GM12878 (cell line): Measurements from ENCODE around the gene IGFBP1. TPM values are rescaled to one million over a fixed set of nuclear protein-coding genes. Genes with fewer than 3 reads are reported as not detected.

ENCODE experiments used
- ATAC-seq: fragments of 200-7000 bp; cut with Tn5 transposase; 3 replicates; pipeline ENCODE4 v1.9.1; 2020; ENCODE audit warnings: mild to moderate bottlenecking, moderate library complexity
- BruUV-seq: library from RNA; stranded (reverse); fragments of 400-500 nt; replicated peaks from 2 replicates; lab custom pipeline; 2021; lab: Mats Ljungman, UMichigan
- CTCF ChIA-PET: fragments of 300-600 bp; sonication (Branson Sonifier 250); formaldehyde crosslinking; extraction: SDS; loops from one replicate; lab custom pipeline; 2021; ENCODE audit warnings: inconsistent platforms; lab: Yijun Ruan, JAX
- POLR2A ChIA-PET: fragments of 350-600 bp; formaldehyde crosslinking; extraction: SDS; loops from one replicate; lab custom pipeline; 2021; ENCODE audit warnings: inconsistent platforms; lab: Charles Lee
- RAD21 ChIA-PET: fragments of 300-600 bp; sonication (Branson Sonifier 250); formaldehyde crosslinking; loops from one replicate; lab custom pipeline; 2023; ENCODE audit warnings: antibody characterized with exemption; ENCODE audit not compliant: unreplicated experiment; lab: Charles Lee
- SMC1A ChIA-PET: fragments of 300-600 bp; sonication (Branson Sonifier 250); formaldehyde crosslinking; loops from one replicate; lab custom pipeline; 2023; ENCODE audit not compliant: unreplicated experiment, uncharacterized antibody; lab: Charles Lee
- DNase-seq: peaks from one replicate; pipeline ENCODE4 v3.0.0-alpha.2; 2011; ENCODE audit warnings: low read depth, low spot score
- FAIRE-seq: peaks from 3 replicates; lab custom pipeline; 2011; peaks lifted over from hg19 to GRCh38; lab: Jason Lieb, UNC
- H2AFZ ChIP-seq: 2 replicates; pipeline ENCODE4 v1.6.0; 2011; ENCODE audit warnings: low read depth, low read length, control low read depth; ENCODE audit not compliant: control insufficient read depth
- H3K27ac ChIP-seq: 2 replicates; pipeline ENCODE4 v1.5.1; 2011; ENCODE audit warnings: control low read depth; ENCODE audit not compliant: control insufficient read depth, insufficient read depth
- H3K27me3 ChIP-seq, 2 experiments: replicated peaks in 1 of 2; 2 replicates each; pipeline versions ENCODE4 v1.6.0 to v1.6.1; 2011; ENCODE audit warnings: low read length in 1 of 2; ENCODE audit not compliant: control insufficient read depth in 2 of 2, insufficient read depth in 2 of 2
- H3K36me3 ChIP-seq, 2 experiments: 2 replicates each; pipeline ENCODE4 v1.5.1; 2011; ENCODE audit warnings: low read length in 1 of 2; ENCODE audit not compliant: control insufficient read depth in 2 of 2, insufficient read depth in 2 of 2
- H3K4me1 ChIP-seq: 2 replicates; pipeline ENCODE4 v1.6.1; 2011; ENCODE audit warnings: mild to moderate bottlenecking, low read length, moderate library complexity, mixed read lengths; ENCODE audit not compliant: control insufficient read depth, insufficient read depth
- H3K4me2 ChIP-seq: 2 replicates; pipeline ENCODE4 v1.6.0; 2011; ENCODE audit warnings: control low read depth; ENCODE audit not compliant: control insufficient read depth, insufficient read depth
- H3K4me3 ChIP-seq: fragments of 200-600 bp; sonication (generic); 2 replicates; pipeline ENCODE4 v1.5.1; 2016
- H3K79me2 ChIP-seq: 2 replicates; pipeline ENCODE4 v1.6.0; 2011; ENCODE audit warnings: low read length; ENCODE audit not compliant: control insufficient read depth, insufficient read depth
- H3K9ac ChIP-seq: 2 replicates; pipeline ENCODE4 v1.8.0; 2011; ENCODE audit warnings: low read length, control low read depth, mixed read lengths; ENCODE audit not compliant: control insufficient read depth, insufficient read depth
- H3K9me3 ChIP-seq: replicated peaks from 3 replicates; pipeline ENCODE4 v1.5.1; 2011; ENCODE audit warnings: mild to moderate bottlenecking, low read length; ENCODE audit not compliant: control insufficient read depth, insufficient read depth
- H4K20me1 ChIP-seq: 2 replicates; pipeline ENCODE4 v1.6.0; 2011; ENCODE audit not compliant: control insufficient read depth, insufficient read depth
- BMI1 ChIP-seq: fragments of 450-650 bp; IDR thresholded peaks from 2 replicates; pipeline ENCODE4 v1.6.1; 2016; ENCODE audit warnings: mild to moderate bottlenecking, moderate library complexity, borderline replicate concordance
- CHD2 ChIP-seq: IDR thresholded peaks from 2 replicates; pipeline ENCODE4 v1.6.1; 2011; ENCODE audit warnings: low read depth, low read length, improper control_type of control experiment, borderline replicate concordance
- CREM ChIP-seq: IDR thresholded peaks from 2 replicates; pipeline ENCODE4 v1.6.1; 2014; ENCODE audit warnings: antibody characterized with exemption, low read depth
- FOXK2 ChIP-seq: fragments of 450-650 bp; IDR thresholded peaks from 2 replicates; pipeline ENCODE4 v1.6.1; 2017; ENCODE audit warnings: mild to moderate bottlenecking, moderate library complexity
- HCFC1 ChIP-seq: fragments of 150-350 bp; IDR thresholded peaks from 2 replicates; pipeline ENCODE4 v1.6.1; 2014; ENCODE audit warnings: low read length
- JUNB ChIP-seq: IDR thresholded peaks from 2 replicates; pipeline ENCODE4 v1.6.1; 2016; ENCODE audit warnings: antibody characterized with exemption, mild to moderate bottlenecking
- MEF2A ChIP-seq: IDR thresholded peaks from 2 replicates; pipeline ENCODE4 v1.6.1; 2011; ENCODE audit warnings: low read depth, mild to moderate bottlenecking, low read length, moderate library complexity; ENCODE audit not compliant: insufficient read depth
- SPI1 ChIP-seq: IDR thresholded peaks from 2 replicates; pipeline ENCODE4 v1.6.1; 2011; ENCODE audit warnings: low read depth, mild to moderate bottlenecking, low read length, moderate library complexity, borderline replicate concordance; ENCODE audit not compliant: insufficient read depth
- SREBF2 ChIP-seq: IDR thresholded peaks from 2 replicates; pipeline ENCODE4 v1.6.1; 2012; ENCODE audit warnings: mild to moderate bottlenecking, low read length
- USF1 ChIP-seq: IDR thresholded peaks from 2 replicates; pipeline ENCODE4 v1.6.1; 2011; ENCODE audit warnings: borderline replicate concordance, low read depth, mild to moderate bottlenecking, moderate library complexity, mixed read lengths, low read length; ENCODE audit not compliant: insufficient read depth; ENCODE audit errors: extremely low read length
- ZBTB11 ChIP-seq: fragments of 450-650 bp; formaldehyde crosslinking; IDR thresholded peaks from 2 replicates; pipeline ENCODE4 v1.5.0; 2022; ENCODE audit warnings: mild to moderate bottlenecking, missing genetic modification characterization
- ZBTB40 ChIP-seq: fragments of 450-650 bp; IDR thresholded peaks from 2 replicates; pipeline ENCODE4 v1.6.1; 2016; ENCODE audit warnings: mild to moderate bottlenecking, moderate library complexity, borderline replicate concordance
- ZSCAN29 ChIP-seq: fragments of 450-650 bp; IDR thresholded peaks from 2 replicates; pipeline ENCODE4 v1.6.1; 2017; ENCODE audit warnings: mild to moderate bottlenecking, moderate library complexity
- ZZZ3 ChIP-seq: IDR thresholded peaks from 2 replicates; pipeline ENCODE4 v1.6.1; 2011; ENCODE audit warnings: low read depth; ENCODE audit not compliant: control insufficient read depth, insufficient read length
- WGBS: methylation state at CpG from one replicate; pipeline ENCODE4 v1.1.6; 2016; ENCODE audit warnings: low lambda C conversion rate; ENCODE audit not compliant: insufficient replicate concordance, insufficient coverage; ENCODE audit errors: missing lambda C conversion rate; 5-methylcytosine and 5-hydroxymethylcytosine counted together
- in situ Hi-C: fragments of 300-500 bp; cut with MboI; formaldehyde crosslinking; loops from 9 replicates; pipeline ENCODE4 v1.14.3; 2018; ENCODE audit warnings: mixed read lengths
- intact Hi-C: fragments of 100-400 bp; cut with micrococcal nuclease; formaldehyde crosslinking; loops from one replicate; pipeline ENCODE4 v1.14.2; 2022; ENCODE audit not compliant: unreplicated experiment
- polyA plus RNA-seq, 11 experiments: library from polyadenylated mRNA; depleted of rRNA in 4 of 11; unstranded in 6 of 11; stranded (reverse) in 5 of 11; fragments of >200 nt; fragmentation: Nextera tagmentation in 4 of 11; fragmentation: Illumina TruSeq in 1 of 11; extraction: Ambion mirVana in 4 of 11; extraction: Trizol in 1 of 11; gene quantifications; 1 replicate in 1 of 11; 2 replicates in 10 of 11; pipeline versions ENCODE4 v1.2.1 to v1.2.3, GENCODE V29; 2011 to 2016; ENCODE audit warnings: inconsistent platforms in 2 of 11, missing spikeins in 2 of 11, low read depth in 1 of 11
- total RNA-seq, 4 experiments: library from RNA; depleted of rRNA in 3 of 4; stranded (reverse); fragments of >200 nt in 3 of 4; fragmentation: Illumina TruSeq in 1 of 4; extraction: Trizol in 1 of 4; gene quantifications; 2 replicates each; pipeline versions ENCODE4 v1.2.1 to v1.2.3, GENCODE V29; 2013 to 2021
- TF ChIP-seq, protein P1 (sequence below): fragments of 450-650 bp; IDR thresholded peaks from 2 replicates; pipeline ENCODE4 v1.6.1; 2017; ENCODE audit warnings: borderline replicate concordance

IGFBP1 gene
- total and polyA plus RNA-seq, 10 of the 15 experiments (the other 5 are each of a cell fraction or from before 2014, with no cell fraction given) = 0.13 TPM; not detected in 9

GRCh38 chr7:45878457-45879144 is 9.7 kb upstream of the IGFBP1 start:
- POLR2A ChIA-PET = no interaction called here
- WGBS = 0% methylated on average over 3 of the region's 3 CpGs
- TF ChIP-seq FOXK2 (no peak), CHD2 (no peak), ZSCAN29 (no peak), USF1 (no peak), MEF2A (no peak), CREM (no peak), BMI1 (no peak), ZBTB40 (no peak), ZZZ3 (no peak), HCFC1 (no peak), SREBF2 (no peak), SPI1 (no peak), JUNB (no peak), ZBTB11 (CRISPR knock-in tag) (no peak)
- TF ChIP-seq, protein P1, sequence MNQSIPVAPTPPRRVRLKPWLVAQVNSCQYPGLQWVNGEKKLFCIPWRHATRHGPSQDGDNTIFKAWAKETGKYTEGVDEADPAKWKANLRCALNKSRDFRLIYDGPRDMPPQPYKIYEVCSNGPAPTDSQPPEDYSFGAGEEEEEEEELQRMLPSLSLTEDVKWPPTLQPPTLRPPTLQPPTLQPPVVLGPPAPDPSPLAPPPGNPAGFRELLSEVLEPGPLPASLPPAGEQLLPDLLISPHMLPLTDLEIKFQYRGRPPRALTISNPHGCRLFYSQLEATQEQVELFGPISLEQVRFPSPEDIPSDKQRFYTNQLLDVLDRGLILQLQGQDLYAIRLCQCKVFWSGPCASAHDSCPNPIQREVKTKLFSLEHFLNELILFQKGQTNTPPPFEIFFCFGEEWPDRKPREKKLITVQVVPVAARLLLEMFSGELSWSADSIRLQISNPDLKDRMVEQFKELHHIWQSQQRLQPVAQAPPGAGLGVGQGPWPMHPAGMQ = no peak

More at GRCh38 chr7:45878457-45879144, 9.7 kb upstream of the IGFBP1 start:
- Histone ChIP-seq H3K27ac (no peak overlapping the region), H3K9me3 (no peaks in the 10 kb centered on the region; the same call in 2 of the 3 replicates), H3K9ac (no peak overlapping the region), H4K20me1 (no peaks in the 10 kb centered on the region), H3K4me2 (no peak overlapping the region), H3K27me3 (no peaks in the 10 kb centered on the region; a peak in 1 of 4 replicates), H3K36me3 (no peaks in the 10 kb centered on the region), H3K79me2 (no peaks in the 10 kb centered on the region), H2AFZ (no peak overlapping the region), H3K4me3 (no peak overlapping the region), H3K4me1 (no peaks in the 10 kb centered on the region)
- ChIA-PET RAD21 (no interaction called here), CTCF (no interaction called here), SMC1A (no interaction called here)
- intact Hi-C loops = no loop called here
- ATAC-seq (no peak), FAIRE-seq (no peak), DNase-seq (no peak)
- no TSS peak for BruUV-seq
- in situ Hi-C loops = no loop called here
